HG03442 (cell line): ENCODE measurements around the gene TMIGD1.

Experiments
- ATAC-seq: cut with Tn5 transposase; IDR thresholded peaks from one replicate; pipeline ENCODE4 v1.9.1; 2021; ENCODE audit warnings: mild to moderate bottlenecking, moderate library complexity; ENCODE audit not compliant: unreplicated experiment

TMIGD1 gene

DNA sequence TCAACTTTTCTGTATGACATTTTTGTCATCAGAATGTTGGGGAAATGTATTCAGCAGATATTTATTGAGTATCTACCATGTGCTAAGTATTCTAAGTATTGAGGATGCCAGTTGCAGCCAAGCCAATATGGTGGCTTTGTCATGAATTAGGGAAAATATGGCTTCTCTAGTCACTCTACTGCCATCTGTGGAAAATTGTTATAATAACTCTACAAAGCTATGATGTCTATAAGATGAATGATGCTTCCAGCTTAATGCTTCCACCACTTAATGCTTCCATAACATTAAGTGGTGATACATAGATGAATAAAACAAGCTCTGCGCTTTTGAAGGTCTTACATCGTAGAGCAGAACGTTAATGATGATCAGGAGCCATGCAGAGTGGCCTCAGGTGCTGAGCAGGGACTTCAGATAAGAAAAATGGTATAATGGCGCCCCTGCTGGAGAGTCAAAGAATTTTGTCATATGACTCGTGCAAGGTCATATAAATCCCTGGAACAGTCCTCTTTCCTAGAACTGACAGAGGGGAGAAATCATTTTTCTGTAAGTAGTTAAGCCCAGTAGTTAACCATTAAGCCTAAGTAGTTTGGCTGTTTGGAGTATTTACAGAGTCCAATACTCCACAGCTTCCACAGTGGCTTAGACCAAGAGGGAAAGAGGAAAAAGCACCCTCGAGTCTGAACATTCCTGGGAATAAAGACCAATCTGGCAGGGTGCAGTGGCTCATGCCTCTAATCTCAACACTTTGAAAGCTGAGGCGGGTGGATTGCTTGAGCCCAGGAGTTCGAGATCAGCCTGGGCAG is 2.7 kb upstream of the TMIGD1 start:
- no peak for ATAC-seq

GRCh38 chr17:30334421-30334820 is 564 bp upstream of the TMIGD1 start:
- ATAC-seq, result no peak

- ATAC-seq, result no peak
These were observed 1.8 kb downstream of the TMIGD1 start for GRCh38 chr17:30332057-30332542.

DNA sequence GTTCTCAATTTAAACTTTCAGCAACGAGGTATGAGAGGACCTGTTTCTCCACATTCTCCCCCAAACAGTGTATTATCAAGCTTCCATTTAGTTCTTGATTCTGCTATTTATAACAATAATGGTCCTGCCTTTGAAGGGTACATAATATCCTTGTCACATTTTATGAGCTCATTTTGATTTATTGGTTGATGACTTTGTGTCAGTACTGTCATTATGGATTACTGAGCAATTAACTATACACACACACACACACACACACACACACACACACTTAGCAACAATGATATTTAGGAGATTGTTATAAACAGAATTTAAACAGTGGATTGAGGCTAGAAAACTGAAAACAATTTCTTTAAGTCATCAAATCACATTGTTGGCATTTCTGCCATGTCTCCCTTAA is 7.0 kb downstream of the TMIGD1 start:
- no peak for ATAC-seq

DNA sequence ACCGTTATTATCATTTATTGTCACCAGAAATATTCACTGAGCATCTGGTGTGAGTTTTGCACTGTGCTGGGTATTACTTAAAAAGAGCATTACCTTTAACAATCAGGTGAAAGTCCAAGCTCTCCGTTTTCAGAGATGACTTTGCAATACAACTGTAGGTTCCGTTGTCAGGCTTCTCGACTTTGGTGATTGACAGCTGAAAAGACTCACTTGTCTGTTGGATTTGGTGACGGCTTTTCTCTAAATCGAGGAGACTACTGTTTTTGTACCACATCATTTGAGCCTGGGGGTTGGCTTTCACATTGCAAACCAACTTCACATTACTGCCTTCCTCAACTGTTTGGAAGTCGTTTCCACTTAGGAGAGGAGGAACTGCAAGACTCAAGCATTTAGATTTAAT is 9.1 kb downstream of the TMIGD1 start:
- ATAC-seq, result no peak

DNA sequence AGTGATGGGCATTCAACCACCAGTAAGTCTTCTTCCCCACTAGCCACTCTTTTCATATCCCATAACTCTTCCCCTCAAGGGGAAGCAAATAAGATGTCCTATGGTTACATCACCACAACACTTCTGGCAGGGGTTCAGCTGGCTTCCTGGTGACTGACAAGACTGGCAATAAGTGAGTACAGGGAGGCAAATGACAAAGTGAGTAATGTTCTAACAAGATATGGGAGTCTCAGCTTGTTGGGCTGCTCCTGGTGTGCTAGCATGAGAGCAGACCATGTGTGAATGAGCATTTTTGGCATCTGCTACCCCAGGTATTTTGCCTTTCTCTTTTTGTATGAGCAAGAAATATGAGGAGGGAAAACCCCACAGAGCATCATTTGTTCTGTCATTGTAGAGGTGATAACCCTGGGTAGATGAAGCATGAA is 9.9 kb downstream of the TMIGD1 start:
- ATAC-seq, result no peak

- no peak for ATAC-seq
These were observed 10.5 kb downstream of the TMIGD1 start for GRCh38 chr17:30323262-30323894.

- no peak for ATAC-seq
These were observed 12.5 kb downstream of the TMIGD1 start for GRCh38 chr17:30321314-30321713.

GRCh38 chr17:30318155-30318554 is 15.7 kb downstream of the TMIGD1 start:
- no peak for ATAC-seq

DNA sequence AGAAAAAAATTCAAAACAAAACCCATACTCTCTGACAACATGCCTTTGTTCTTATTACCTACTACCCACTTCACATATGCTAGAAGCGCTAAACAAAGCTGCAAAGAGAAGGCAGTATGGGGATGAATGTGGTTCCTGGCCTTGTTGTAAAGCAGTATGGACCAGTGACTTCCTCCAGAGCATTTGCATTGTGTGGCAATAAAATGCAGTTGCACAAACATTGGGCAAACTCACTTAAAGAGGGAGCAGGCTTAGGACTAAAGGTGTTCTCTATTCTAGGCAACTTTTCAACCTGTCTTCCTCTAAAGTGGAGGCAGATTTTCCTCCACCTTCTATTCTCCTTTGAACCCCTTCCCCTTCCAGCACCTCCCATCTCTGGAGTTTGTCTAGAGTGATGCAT is 17.1 kb downstream of the TMIGD1 start:
- no peak for ATAC-seq

DNA sequence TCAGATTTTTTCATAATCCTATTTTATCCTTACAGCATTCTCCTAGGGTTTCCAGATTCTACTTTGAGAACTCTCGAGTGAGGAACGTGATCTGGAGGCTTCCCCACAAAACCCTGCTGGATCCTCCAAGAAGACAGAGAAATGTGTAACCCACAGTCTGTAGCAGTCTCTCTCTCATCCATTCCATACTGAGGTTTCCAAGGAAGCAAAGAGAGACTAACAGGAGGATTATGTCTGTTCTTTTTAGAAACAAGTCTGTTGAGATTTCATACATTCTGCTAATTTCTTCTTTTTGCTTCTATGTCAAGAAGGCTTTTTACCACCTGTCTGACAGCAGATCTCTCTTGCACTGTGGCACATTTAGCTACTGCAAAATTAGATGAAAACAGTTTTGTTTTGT is 18.8 kb downstream of the TMIGD1 start:
- ATAC-seq, result no peak

- no peak for ATAC-seq
These were observed 19.4 kb downstream of the TMIGD1 start for GRCh38 chr17:30314474-30314873.

DNA sequence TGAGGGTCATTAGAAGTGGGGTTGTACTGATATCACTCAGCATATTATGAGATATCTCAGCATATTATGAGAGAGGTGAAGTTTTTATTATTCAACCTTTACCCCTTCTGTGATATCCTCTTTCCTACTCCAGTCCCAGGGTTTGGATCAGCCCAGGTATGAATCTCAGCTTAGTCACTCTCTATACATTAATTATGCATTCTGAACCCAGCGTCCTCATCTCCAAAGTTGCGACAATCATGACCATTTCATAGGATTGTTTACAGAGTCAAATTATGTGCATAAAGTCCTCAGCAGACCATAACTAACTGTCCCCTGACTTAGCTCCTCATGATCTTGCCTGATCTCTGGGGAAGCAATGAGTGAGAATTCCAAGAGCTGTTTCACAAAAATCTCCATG is 21.6 kb downstream of the TMIGD1 start:
- ATAC-seq, result no peak

DNA sequence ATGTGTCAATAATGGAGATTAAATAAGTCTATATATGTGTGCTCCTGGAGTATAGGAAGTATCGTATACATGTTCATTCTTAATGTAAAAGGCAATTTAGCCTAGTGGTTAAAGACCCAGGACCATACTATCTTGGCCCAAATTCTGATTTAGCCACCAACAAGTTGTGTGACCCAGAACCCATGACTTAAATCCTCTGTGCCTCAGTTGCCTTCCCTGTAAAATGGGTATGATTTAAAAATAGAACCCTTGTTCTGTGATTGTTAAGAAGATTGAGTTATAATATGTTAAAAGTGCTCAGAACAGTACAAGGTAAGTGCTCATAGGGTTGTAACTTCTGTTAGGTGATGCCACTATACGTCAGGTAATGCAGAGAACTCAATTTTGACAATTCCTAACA is 23.3 kb downstream of the TMIGD1 start:
- no peak for ATAC-seq

DNA sequence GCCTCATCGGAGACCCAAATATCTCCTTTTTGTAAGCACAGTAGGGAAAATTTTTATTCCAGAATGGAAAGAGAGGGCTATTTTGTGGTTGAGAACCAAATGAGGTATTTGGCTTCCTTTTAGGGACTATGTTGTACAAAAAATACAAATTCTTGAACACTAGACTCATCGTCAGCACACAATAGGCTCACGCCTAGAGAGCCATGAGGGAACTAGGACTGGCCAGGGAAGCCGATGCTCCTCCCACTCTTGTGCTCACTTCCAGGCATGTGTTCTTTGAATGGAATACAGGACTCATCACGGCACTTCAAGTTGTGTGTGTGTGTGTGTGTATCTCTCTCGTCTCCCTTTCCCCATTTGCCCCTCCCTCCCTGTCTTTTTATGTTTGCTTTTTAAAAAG is 24.3 kb downstream of the TMIGD1 start:
- ATAC-seq, result no peak

- ATAC-seq, result no peak
These were observed 25.5 kb downstream of the TMIGD1 start for GRCh38 chr17:30308406-30308805.

DNA sequence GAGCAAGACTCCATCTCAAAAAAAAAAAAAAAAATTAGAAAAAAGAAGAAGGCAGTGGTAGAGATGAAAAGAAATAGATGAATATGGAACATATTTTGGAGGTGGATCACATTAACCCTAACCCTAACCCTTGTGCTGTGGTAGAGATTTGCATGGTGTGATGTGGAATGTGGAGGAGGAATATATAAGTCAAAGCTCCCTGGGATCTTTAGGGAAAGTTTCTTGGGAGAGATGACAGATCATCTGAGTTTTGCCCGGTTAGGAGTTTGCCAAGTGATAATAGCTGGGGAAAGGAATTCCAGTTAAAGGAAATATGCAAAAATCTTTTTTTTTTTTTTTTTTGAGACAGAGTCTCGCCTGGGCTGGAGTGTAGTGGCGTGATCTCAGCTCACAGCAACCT is 29.1 kb downstream of the TMIGD1 start:
- ATAC-seq, result no peak

DNA sequence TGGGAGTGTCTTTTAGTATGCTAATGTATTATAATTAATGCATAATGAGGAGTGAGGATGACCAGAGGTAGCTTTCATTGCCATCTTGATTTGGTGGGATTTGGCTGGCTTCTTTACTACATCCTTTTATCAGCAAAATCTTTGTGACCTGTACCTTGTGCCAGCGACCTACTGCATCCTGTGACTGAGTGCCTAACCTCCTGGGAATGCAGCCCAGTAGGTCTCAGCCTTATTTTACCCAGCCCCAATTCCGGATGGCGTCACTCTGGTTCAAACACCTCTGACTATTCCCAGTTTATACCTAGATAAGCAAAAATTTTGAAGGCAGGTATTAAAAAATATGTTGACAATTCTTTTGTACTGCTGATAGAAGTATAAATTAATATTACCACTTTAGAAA is 31.6 kb downstream of the TMIGD1 start:
- ATAC-seq, result no peak

DNA sequence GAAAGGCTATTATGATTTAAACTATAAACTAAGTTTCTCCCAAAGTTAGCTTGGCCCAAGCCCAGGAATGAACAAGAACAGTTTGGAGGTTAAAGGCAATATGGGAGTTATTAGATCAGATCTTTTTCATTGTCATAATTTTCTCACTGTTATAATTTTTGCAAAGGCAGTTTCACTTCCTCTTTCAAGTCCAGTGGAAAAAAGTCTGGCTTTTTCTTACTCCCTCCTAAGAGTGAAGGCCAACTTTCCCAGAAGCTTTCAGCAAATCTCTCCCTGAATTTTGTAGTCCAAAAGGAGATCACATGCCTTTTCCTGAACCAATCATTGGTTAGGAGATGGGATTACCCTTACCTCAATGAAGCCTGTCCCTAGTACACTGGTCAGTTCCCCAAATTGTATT is 33.0 kb downstream of the TMIGD1 start:
- ATAC-seq, result no peak

- ATAC-seq, result no peak
These were observed 34.9 kb downstream of the TMIGD1 start for GRCh38 chr17:30299000-30299399.

- ATAC-seq, result no peak
These were observed 36.1 kb downstream of the TMIGD1 start for GRCh38 chr17:30297715-30298114.

- ATAC-seq, result no peak
These were observed 37.3 kb downstream of the TMIGD1 start for GRCh38 chr17:30296499-30297080.
